Loucy (cell line): ENCODE results near the gene LRRC71.

ENCODE experiments used
- CTCF ChIP-seq: fragments of 200-600 bp; sonication (generic); conservative IDR thresholded peaks from 2 replicates; pipeline ENCODE4 v1.5.1; 2014; ENCODE audit warnings: mild to moderate bottlenecking, antibody characterized with exemption, low read length
- EZH2phosphoT487 ChIP-seq: fragments of 200-600 bp; IDR thresholded peaks from 2 replicates; pipeline ENCODE4 v1.6.1; 2018; ENCODE audit warnings: antibody characterized with exemption, mild to moderate bottlenecking, moderate library complexity, borderline replicate concordance

DNA sequence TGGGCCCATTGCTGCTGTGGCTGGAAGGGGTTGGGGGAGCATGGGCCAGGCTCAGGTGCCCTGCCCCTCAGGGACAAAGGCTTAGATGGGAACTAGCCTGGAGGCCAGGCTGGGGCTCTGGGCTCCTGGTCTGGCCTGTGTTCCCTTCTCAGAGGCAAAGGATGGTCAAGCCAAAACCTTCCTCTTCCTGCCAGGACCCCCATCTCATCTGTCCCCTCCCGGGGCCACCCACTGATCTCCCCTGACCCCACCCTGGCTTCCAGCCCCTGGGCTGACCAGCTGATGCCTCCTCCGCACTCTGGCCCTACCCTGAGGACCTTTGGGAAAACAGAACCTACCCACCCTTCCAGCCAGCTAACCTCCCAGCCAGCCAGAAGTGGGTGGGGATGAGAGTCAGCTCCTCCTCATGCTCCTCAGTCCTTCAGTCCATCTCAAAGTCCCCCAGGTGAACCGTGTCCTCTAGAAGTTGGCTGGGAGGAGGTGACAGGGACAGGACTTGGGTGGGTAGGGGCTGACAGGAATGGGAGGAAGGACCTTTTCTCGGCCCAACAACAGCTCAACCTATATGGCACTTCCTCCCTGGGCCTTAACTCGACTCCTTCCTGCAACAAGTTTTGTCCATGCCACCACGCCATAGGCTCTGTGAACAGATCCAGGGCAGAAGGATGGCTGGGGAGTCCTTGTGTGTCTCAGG lies 19.4 kb upstream of the LRRC71 start:
- TF ChIP-seq CTCF, result no peak
- no peak for TF ChIP-seq EZH2phosphoT487
